A673 (cell line): ENCODE data around the gene ARID3B. TPM values are rescaled to one million over a fixed set of nuclear protein-coding genes. Genes with fewer than 3 reads are reported as not detected.

Experiments used
- BruUV-seq: library from RNA; stranded (reverse); fragments of 400-500 nt; replicated peaks from 2 replicates; lab custom pipeline; 2021; lab: Mats Ljungman, UMichigan
- CTCF ChIA-PET: fragments of 300-600 bp; sonication (Branson Sonifier 250); formaldehyde crosslinking; loops from one replicate; lab custom pipeline; 2022; ENCODE audit warnings: antibody characterized with exemption; lab: Charles Lee
- POLR2A ChIA-PET: fragments of 300-600 bp; sonication (Branson Sonifier 250); formaldehyde crosslinking; loops from one replicate; lab custom pipeline; 2022; ENCODE audit warnings: antibody characterized with exemption; ENCODE audit not compliant: low non-redundant PET; lab: Charles Lee
- DNase-seq: peaks from one replicate; pipeline ENCODE4 v3.0.0-alpha.2; 2015; ENCODE audit warnings: low spot score
- H3K27ac ChIP-seq: fragments of 200-600 bp; sonication (generic); 2 replicates; pipeline ENCODE4 v1.5.1; 2016; ENCODE audit warnings: mixed run types, low read depth, mild to moderate bottlenecking, mixed read lengths, antibody characterized with exemption, low read length; ENCODE audit not compliant: poor library complexity, severe bottlenecking
- H3K27me3 ChIP-seq: fragments of 200-600 bp; sonication (generic); replicated peaks from 2 replicates; pipeline ENCODE4 v1.6.1; 2017; ENCODE audit warnings: mixed run types, low read depth, mild to moderate bottlenecking, mixed read lengths, antibody characterized with exemption, low read length; ENCODE audit not compliant: insufficient read depth, poor library complexity
- H3K36me3 ChIP-seq: fragments of 200-600 bp; sonication (generic); 2 replicates; pipeline ENCODE4 v1.6.1; 2016; ENCODE audit warnings: mixed run types, mild to moderate bottlenecking, mixed read lengths, antibody characterized with exemption, low read length; ENCODE audit not compliant: insufficient read depth, poor library complexity, severe bottlenecking
- H3K4me1 ChIP-seq: fragments of 200-600 bp; sonication (generic); 2 replicates; pipeline ENCODE4 v1.6.1; 2017; ENCODE audit warnings: mixed run types, mild to moderate bottlenecking, mixed read lengths, antibody characterized with exemption, low read length; ENCODE audit not compliant: insufficient read depth, poor library complexity, severe bottlenecking
- H3K4me3 ChIP-seq: fragments of 200-600 bp; sonication (generic); 2 replicates; pipeline ENCODE4 v1.5.1; 2016; ENCODE audit warnings: low read depth, mixed run types, mild to moderate bottlenecking, mixed read lengths, low read length; ENCODE audit not compliant: poor library complexity, severe bottlenecking
- H3K9me3 ChIP-seq: fragments of 200-600 bp; sonication (generic); 2 replicates; pipeline ENCODE4 v1.6.1; 2016; ENCODE audit warnings: mixed run types, low read depth, mild to moderate bottlenecking, mixed read lengths, antibody characterized with exemption, low read length; ENCODE audit not compliant: poor library complexity, severe bottlenecking
- EZH2 ChIP-seq: fragments of 200-600 bp; sonication (generic); IDR thresholded peaks from 2 replicates; pipeline ENCODE4 v1.6.1; 2017; ENCODE audit warnings: borderline replicate concordance, low read depth, mild to moderate bottlenecking, mixed read lengths, antibody characterized with exemption, low read length; ENCODE audit not compliant: poor library complexity, severe bottlenecking
- intact Hi-C: fragments of 100-400 bp; cut with micrococcal nuclease; formaldehyde crosslinking; loops from one replicate; pipeline ENCODE4 v1.10.0; 2022; ENCODE audit not compliant: unreplicated experiment
- total RNA-seq: library from RNA; stranded (reverse); gene quantifications from 2 replicates; pipeline ENCODE4 v1.2.3, GENCODE V29; 2021
- TF ChIP-seq, protein P1 (sequence below): fragments of 300-800, 200-600 bp; sonication (generic); conservative IDR thresholded peaks from 2 replicates; pipeline ENCODE4 v1.5.1; 2017; ENCODE audit warnings: low read depth, mild to moderate bottlenecking, antibody characterized with exemption, low read length, moderate library complexity, mixed read lengths

Gene ARID3B
- total RNA-seq, 1 experiment from 2014 or later = 18.3 TPM

DNA sequence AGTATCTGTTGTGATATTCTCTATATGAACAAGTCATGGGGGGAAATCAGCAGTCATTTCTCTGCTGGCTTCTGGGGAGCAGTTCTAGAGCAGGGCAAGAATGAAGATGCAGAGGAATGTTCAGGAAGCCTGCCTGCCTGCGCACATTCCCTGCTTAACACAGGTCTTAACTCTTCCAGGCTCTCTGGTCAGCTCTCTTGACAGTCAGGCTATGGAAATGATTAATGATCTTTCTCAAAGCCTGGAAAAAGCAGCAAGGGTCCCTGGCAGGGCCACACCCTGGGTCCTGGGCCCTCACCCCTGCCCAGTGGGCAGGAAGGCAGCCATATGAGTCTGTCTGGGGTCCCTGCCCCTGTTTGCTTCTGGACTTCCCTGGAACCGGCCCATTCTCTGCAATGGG, 43.2 kb downstream of the ARID3B start:
- intact Hi-C loops = no loop called here
- no TSS peak for BruUV-seq
- ChIA-PET POLR2A (no interaction called here), CTCF (no interaction called here)
- DNase-seq = no peak
- Histone ChIP-seq H3K9me3 (no peaks in the 10 kb centered on the region), H3K36me3 (no peaks in the 10 kb centered on the region), H3K27me3 (no peaks in the 10 kb centered on the region), H3K4me1 (peaks cover 10% of the 10 kb centered on the region), H3K4me3 (no peak overlapping the region), H3K27ac (no peak overlapping the region)
- TF ChIP-seq, protein P1, sequence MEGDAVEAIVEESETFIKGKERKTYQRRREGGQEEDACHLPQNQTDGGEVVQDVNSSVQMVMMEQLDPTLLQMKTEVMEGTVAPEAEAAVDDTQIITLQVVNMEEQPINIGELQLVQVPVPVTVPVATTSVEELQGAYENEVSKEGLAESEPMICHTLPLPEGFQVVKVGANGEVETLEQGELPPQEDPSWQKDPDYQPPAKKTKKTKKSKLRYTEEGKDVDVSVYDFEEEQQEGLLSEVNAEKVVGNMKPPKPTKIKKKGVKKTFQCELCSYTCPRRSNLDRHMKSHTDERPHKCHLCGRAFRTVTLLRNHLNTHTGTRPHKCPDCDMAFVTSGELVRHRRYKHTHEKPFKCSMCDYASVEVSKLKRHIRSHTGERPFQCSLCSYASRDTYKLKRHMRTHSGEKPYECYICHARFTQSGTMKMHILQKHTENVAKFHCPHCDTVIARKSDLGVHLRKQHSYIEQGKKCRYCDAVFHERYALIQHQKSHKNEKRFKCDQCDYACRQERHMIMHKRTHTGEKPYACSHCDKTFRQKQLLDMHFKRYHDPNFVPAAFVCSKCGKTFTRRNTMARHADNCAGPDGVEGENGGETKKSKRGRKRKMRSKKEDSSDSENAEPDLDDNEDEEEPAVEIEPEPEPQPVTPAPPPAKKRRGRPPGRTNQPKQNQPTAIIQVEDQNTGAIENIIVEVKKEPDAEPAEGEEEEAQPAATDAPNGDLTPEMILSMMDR = no peak
- TF ChIP-seq EZH2 = no peak

DNA sequence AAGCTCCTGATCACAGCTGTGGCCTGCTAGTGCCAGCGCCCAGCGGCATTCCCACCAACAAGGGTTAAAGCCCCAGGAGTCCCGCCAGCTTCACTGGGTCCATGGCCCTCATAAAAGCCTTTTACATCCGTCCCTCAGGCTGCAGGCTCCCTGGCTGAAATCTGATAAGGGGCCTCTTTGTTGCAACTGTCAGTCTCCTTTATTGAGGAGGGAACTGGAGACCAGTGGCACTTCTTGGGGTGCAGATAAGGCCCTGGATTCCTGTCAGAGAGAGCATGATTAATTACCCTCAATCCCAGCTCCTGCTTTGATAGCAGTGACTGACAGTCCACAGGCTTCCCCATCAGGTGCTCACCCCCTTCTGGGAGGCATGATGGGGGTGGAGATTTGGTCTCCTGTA, 43.8 kb downstream of the ARID3B start:
- no peak overlapping the region for H3K27ac ChIP-seq
- no peaks in the 10 kb centered on the region for H3K36me3 ChIP-seq
- no peaks in the 10 kb centered on the region for H3K9me3 ChIP-seq
- no peak for DNase-seq
- peaks cover 10% of the 10 kb centered on the region for H3K4me1 ChIP-seq
- intact Hi-C loops = no loop called here
- H3K4me3 ChIP-seq = no peak overlapping the region
- TF ChIP-seq, protein P1 = no peak
- TF ChIP-seq EZH2 = no peak
- ChIA-PET CTCF (no interaction called here), POLR2A (no interaction called here)
- BruUV-seq = no TSS peak
- H3K27me3 ChIP-seq = no peaks in the 10 kb centered on the region

DNA sequence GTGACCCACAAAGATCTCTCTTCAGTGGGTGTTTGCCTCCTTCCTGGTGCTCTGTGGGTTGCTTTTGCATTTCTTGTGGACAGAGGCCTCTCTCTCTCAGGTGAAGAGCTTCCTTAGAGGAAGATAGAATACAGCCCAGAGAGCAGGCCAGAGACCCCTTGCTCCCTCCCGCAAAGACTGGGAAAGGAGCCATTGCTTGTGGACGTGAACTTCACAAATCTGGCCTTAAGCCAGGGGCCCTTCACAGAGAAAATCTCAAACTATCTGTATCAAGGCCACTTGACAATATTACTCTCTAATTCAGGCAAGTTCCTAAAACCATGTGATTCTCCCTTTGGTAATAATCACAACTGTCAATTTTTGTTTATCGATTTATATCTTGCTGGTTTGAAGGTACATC, 44.2 kb downstream of the ARID3B start:
- no peaks in the 10 kb centered on the region for H3K27me3 ChIP-seq
- POLR2A ChIA-PET = no interaction called here
- CTCF ChIA-PET = no interaction called here
- no peaks in the 10 kb centered on the region for H3K9me3 ChIP-seq
- TF ChIP-seq, protein P1 = no peak
- TF ChIP-seq EZH2 = no peak
- peaks cover 10% of the 10 kb centered on the region for H3K4me1 ChIP-seq
- intact Hi-C loops = no loop called here
- no TSS peak for BruUV-seq
- H3K27ac ChIP-seq = no peak overlapping the region
- no peaks in the 10 kb centered on the region for H3K36me3 ChIP-seq
- DNase-seq = no peak
- no peak overlapping the region for H3K4me3 ChIP-seq
